PC-9 (cell line): ENCODE results near the gene LRMDA. TPM values are rescaled to one million over a fixed set of nuclear protein-coding genes. Genes with fewer than 3 reads are reported as not detected.

Experiments
- BruUV-seq: library from RNA; stranded (reverse); fragments of 400-500 nt; replicated peaks from 2 replicates; lab custom pipeline; 2021; lab: Mats Ljungman, UMichigan
- CTCF ChIA-PET: fragments of 300-600 bp; sonication (Branson Sonifier 250); formaldehyde crosslinking; loops from one replicate; lab custom pipeline; 2022; ENCODE audit warnings: antibody characterized with exemption; lab: Charles Lee
- POLR2A ChIA-PET: fragments of 300-600 bp; sonication (Branson Sonifier 250); formaldehyde crosslinking; loops from one replicate; lab custom pipeline; 2022; ENCODE audit warnings: antibody characterized with exemption; ENCODE audit not compliant: unreplicated experiment; lab: Charles Lee
- DNase-seq, 2 experiments: peaks; one replicate each; pipeline versions ENCODE4 v3.0.0 to v3.0.0-alpha.2; 2015 to 2022; ENCODE audit warnings: mixed read lengths in 1 of 2
- H2AFZ ChIP-seq: fragments of 200-600 bp; sonication (generic); 2 replicates; pipeline ENCODE4 v1.8.1; 2017; ENCODE audit warnings: antibody characterized with exemption
- H3F3A ChIP-seq: fragments of 200-600 bp; sonication (generic); 2 replicates; pipeline ENCODE4 v1.8.1; 2017; ENCODE audit warnings: antibody characterized with exemption, mild to moderate bottlenecking, low read depth; ENCODE audit not compliant: insufficient read depth
- H3K27ac ChIP-seq: fragments of 200-600 bp; sonication (generic); 2 replicates; pipeline ENCODE4 v1.6.1; 2016; ENCODE audit warnings: mixed run types
- H3K27me3 ChIP-seq: fragments of 200-600 bp; sonication (generic); 2 replicates; pipeline ENCODE4 v1.6.1; 2016; ENCODE audit warnings: low read depth, mixed run types; ENCODE audit not compliant: insufficient read depth
- H3K36me3 ChIP-seq: fragments of 200-600 bp; sonication (generic); 2 replicates; pipeline ENCODE4 v1.6.1; 2016; ENCODE audit warnings: low read depth, mixed run types
- H3K4me1 ChIP-seq: fragments of 200-600 bp; sonication (generic); replicated peaks from 2 replicates; pipeline ENCODE4 v1.6.1; 2016; ENCODE audit warnings: mixed run types; ENCODE audit not compliant: insufficient read depth
- H3K4me2 ChIP-seq: fragments of 200-600 bp; sonication (generic); 2 replicates; pipeline ENCODE4 v1.6.1; 2017; ENCODE audit warnings: mixed run types
- H3K4me3 ChIP-seq: fragments of 200-600 bp; sonication (generic); 2 replicates; pipeline ENCODE4 v1.6.1; 2016; ENCODE audit warnings: mixed run types
- H3K79me2 ChIP-seq: fragments of 200-600 bp; sonication (generic); 2 replicates; pipeline ENCODE4 v1.6.1; 2017; ENCODE audit warnings: low read depth, mixed run types
- H3K9me2 ChIP-seq: fragments of 200-600 bp; sonication (generic); 2 replicates; pipeline ENCODE4 v1.8.1; 2017; ENCODE audit warnings: mild to moderate bottlenecking; ENCODE audit not compliant: insufficient read depth
- H3K9me3 ChIP-seq: fragments of 200-600 bp; sonication (generic); 2 replicates; pipeline ENCODE4 v1.8.1; 2016; ENCODE audit warnings: low read depth; ENCODE audit not compliant: insufficient read depth
- H4K20me1 ChIP-seq: fragments of 200-600 bp; sonication (generic); 2 replicates; pipeline ENCODE4 v1.8.1; 2017; ENCODE audit not compliant: insufficient read depth
- CTCF ChIP-seq: fragments of 200-600 bp; sonication (generic); conservative IDR thresholded peaks from 2 replicates; pipeline ENCODE4 v1.6.1; 2017; ENCODE audit warnings: mixed run types, antibody characterized with exemption, mild to moderate bottlenecking, moderate library complexity
- EZH2 ChIP-seq: fragments of 200-600 bp; sonication (generic); IDR thresholded peaks from 2 replicates; pipeline ENCODE4 v1.8.0; 2017; ENCODE audit warnings: antibody characterized with exemption, low read depth
- intact Hi-C: fragments of 100-400 bp; cut with micrococcal nuclease; formaldehyde crosslinking; loops from one replicate; pipeline ENCODE4 v1.10.0; 2022; ENCODE audit not compliant: unreplicated experiment
- total RNA-seq: library from RNA; stranded (reverse); gene quantifications from 2 replicates; pipeline ENCODE4 v1.2.3, GENCODE V29; 2021

LRMDA gene
- total RNA-seq, 1 experiment from 2014 or later = not detected

GRCh38 chr10:75718991-75719390 is 287.6 kb downstream of the LRMDA start:
- no peak overlapping the region for H2AFZ ChIP-seq
- no peaks in the 10 kb centered on the region for H3K36me3 ChIP-seq
- no peaks in the 10 kb centered on the region for H3K79me2 ChIP-seq
- no peak overlapping the region for H3K4me3 ChIP-seq
- CTCF ChIA-PET = no interaction called here
- no peaks in the 10 kb centered on the region for H4K20me1 ChIP-seq
- H3K9me3 ChIP-seq = no peaks in the 10 kb centered on the region
- H3K4me2 ChIP-seq = no peak overlapping the region
- POLR2A ChIA-PET = no interaction called here
- intact Hi-C loops = no loop called here
- H3K9me2 ChIP-seq = no peaks in the 10 kb centered on the region
- no peak overlapping the region for H3K27ac ChIP-seq
- H3F3A ChIP-seq = no peaks in the 10 kb centered on the region
- no peaks in the 10 kb centered on the region for H3K4me1 ChIP-seq
- no peaks in the 10 kb centered on the region for H3K27me3 ChIP-seq
- no peak for DNase-seq
- no TSS peak for BruUV-seq
- TF ChIP-seq CTCF (no peak), EZH2 (no peak)

GRCh38 chr10:75720157-75720556 is 288.7 kb downstream of the LRMDA start:
- no peaks in the 10 kb centered on the region for H3K9me2 ChIP-seq
- H3K4me1 ChIP-seq = no peaks in the 10 kb centered on the region
- H3K4me3 ChIP-seq = no peak overlapping the region
- H3K9me3 ChIP-seq = no peaks in the 10 kb centered on the region
- no peaks in the 10 kb centered on the region for H3K79me2 ChIP-seq
- H2AFZ ChIP-seq = no peak overlapping the region
- BruUV-seq = no TSS peak
- no peaks in the 10 kb centered on the region for H3K27me3 ChIP-seq
- H3K4me2 ChIP-seq = no peak overlapping the region
- no peak for DNase-seq
- intact Hi-C loops = no loop called here
- CTCF ChIA-PET = no interaction called here
- POLR2A ChIA-PET = no interaction called here
- TF ChIP-seq CTCF (no peak), EZH2 (no peak)
- no peaks in the 10 kb centered on the region for H4K20me1 ChIP-seq
- H3F3A ChIP-seq = no peaks in the 10 kb centered on the region
- H3K27ac ChIP-seq = no peak overlapping the region
- no peaks in the 10 kb centered on the region for H3K36me3 ChIP-seq

- H3K79me2 ChIP-seq = no peaks in the 10 kb centered on the region
- no peaks in the 10 kb centered on the region for H3K9me2 ChIP-seq
- H3K36me3 ChIP-seq = no peaks in the 10 kb centered on the region
- H3K4me3 ChIP-seq = no peak overlapping the region
- H3K27me3 ChIP-seq = no peaks in the 10 kb centered on the region
- CTCF ChIA-PET = no interaction called here
- H3F3A ChIP-seq = no peaks in the 10 kb centered on the region
- intact Hi-C loops = no loop called here
- no peaks in the 10 kb centered on the region for H3K9me3 ChIP-seq
- H2AFZ ChIP-seq = no peak overlapping the region
- TF ChIP-seq CTCF (no peak), EZH2 (no peak)
- no peaks in the 10 kb centered on the region for H3K4me1 ChIP-seq
- H4K20me1 ChIP-seq = no peaks in the 10 kb centered on the region; the same call in 1 of the 2 replicates
- POLR2A ChIA-PET = no interaction called here
- H3K4me2 ChIP-seq = no peak overlapping the region
- BruUV-seq = no TSS peak
- no peak for DNase-seq
- no peak overlapping the region for H3K27ac ChIP-seq
Measured at GRCh38 chr10:75722020-75722419, 290.6 kb downstream of the LRMDA start.
